ENCODE data around the gene NDUFAF2.
"Not testable (repeated sequence)": the region's sequence is repeated elsewhere in the genome, so short reads cannot be mapped to it uniquely, and the experiment has no call there.

Gene NDUFAF2

GRCh38 chr5:61178702-61179101 is 233.7 kb downstream of the NDUFAF2 start:
- DNase-seq (ENCODE audit: low read depth): no peak

DNA sequence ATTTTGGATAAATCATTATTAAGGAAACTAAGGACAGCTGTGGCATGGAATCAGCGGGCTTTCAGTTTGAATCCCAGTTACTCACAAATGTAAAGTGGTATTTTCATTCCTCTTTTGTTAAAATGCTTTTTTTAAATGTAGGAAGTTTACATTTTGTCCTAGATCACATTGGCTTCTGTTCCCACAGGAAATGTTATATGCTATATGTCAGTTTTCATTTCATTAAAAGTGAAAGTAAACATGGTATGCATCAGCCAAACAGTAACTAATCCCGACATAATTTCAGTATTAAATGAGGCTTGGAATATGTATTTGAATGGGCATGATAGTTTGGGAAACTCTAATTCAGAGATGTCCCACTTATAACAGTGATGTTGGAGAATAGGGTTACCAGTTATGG is 235.9 kb downstream of the NDUFAF2 start:
- DNase-seq (ENCODE audit: low read depth): no peak

DNA sequence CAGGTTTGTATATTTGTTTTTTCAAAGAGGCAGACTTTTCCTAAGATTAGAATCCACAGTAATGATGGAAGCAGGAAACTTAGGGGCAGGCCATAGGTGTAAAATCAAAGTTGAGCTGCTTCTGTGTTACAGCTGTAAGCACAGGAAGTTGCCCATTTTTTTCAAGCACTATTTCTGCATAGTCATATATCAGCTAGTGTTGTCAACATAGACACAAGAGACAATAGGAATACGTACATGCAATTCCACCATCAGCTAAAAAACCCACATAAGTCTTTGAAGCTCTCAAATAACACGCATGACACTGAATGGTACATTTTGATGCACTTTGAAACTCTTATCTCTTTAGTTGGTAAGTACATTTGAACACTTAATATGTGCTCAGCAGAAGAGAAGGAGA is 237.4 kb downstream of the NDUFAF2 start:
- DNase-seq (ENCODE audit: low read depth): no peak

DNA sequence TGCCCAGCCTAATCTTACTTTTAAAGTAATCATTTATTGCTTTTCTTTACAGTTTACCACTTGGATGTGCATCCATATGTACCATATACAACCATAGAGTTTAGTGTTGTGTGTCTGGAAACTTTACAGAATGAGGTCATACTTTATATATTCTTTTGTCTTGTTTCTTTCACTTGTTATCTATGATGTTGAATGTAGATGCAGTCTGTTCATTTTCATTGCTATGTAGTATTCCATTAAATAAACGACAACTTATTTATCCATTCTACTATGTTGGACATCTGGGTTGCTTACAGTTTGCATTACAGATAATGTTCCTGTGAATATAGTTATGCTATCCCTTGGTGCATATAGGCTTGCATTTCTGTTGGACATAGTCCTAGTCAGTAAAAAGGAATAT is 238.5 kb downstream of the NDUFAF2 start:
- DNase-seq (ENCODE audit: low read depth): no peak

GRCh38 chr5:61184708-61185107 is 239.7 kb downstream of the NDUFAF2 start:
- DNase-seq (ENCODE audit: low read depth): no peak

DNA sequence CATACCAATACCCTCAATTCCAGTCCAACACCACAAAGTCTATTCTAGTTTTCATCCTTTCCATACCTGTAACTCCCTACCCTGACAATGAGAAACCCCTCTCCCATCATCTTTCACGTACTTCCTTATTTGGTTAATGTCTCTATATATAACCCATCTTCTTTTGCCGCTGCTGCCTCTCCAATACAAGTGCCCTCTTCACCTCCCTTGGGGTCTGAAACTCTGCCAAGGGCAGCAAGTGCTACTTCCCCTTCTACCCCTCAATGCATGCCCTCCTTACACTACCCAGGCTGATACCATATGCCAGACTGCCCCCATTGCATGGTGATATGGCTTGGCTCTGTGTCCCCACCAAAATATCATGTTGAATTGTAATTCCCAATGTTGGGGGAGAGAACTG is 241.6 kb downstream of the NDUFAF2 start:
- no peak for DNase-seq (ENCODE audit: low read depth)

- not testable (repeated sequence) for DNase-seq (ENCODE audit: low read depth)
These were observed 242.3 kb downstream of the NDUFAF2 start for GRCh38 chr5:61187352-61187751.

DNA sequence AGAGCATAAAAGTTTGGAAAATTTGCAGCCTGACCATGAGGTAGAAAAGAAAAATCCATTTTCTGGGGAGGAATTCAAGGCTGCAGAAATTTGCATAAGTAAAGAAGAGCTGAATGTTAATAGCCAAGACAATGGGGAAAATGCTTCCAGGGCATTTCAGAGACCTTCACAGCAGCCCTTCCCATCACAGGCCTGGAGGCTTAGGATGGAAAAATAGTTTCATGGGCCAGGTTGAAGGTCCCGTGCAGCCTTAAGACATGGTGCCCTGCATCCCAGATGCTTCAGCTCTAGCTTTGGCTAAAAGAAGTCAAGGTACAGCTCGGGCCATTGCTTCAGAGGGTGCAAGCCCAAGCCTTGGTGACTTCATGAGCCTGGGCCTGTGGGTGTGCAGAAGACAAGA is 242.8 kb downstream of the NDUFAF2 start:
- not testable (repeated sequence) for DNase-seq (ENCODE audit: low read depth)

DNA sequence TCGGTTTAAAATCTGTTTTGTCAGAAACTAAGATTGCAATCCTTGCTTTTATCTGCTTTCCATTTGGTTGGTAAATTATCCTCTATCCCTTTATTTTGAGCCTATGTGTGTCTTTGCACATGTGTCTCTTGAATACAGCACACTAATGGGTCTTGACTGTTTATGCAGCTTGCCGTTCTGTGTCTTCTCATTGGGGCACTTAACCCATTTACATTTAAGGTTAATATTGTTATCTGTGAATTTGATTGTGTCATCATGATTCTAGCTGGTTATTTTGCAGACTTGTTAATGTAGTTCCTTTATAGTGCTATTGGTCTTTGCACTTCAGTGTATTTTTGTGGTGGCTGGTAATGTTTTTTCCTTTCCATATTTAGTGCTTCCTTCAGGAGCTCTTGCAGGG is 253.6 kb downstream of the NDUFAF2 start:
- no peak for DNase-seq (ENCODE audit: low read depth)

- DNase-seq (ENCODE audit: low read depth): no peak
These were observed 255.7 kb downstream of the NDUFAF2 start for GRCh38 chr5:61200582-61201155.

DNA sequence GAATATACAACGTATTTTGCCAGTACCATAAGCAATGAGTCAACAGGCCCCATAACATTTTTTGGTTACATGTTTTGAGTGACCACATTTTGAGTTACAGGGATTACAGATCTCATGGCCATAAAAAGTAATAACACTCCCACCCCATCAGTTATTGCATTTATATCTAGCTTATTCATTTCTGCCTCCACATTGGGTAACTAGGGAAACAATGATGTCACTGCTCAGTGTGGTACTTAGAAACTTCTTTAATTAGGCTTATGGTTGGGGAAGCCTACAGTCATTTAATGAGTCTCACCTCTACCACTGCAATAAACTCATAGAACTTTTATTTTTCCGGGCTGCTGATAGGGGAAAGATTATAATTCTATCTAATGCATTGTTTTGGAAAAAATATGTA is 257.2 kb downstream of the NDUFAF2 start:
- DNase-seq (ENCODE audit: low read depth): no peak
